Breast epithelium (tissue), 4 donors: ENCODE measurements around the gene KCND3. TPM values are rescaled to one million over a fixed set of nuclear protein-coding genes. Genes with fewer than 3 reads are reported as not detected.

Source experiments
- DNase-seq, 2 donors: peaks; one replicate each; pipeline ENCODE4 v3.0.0-alpha.2; 2019; ENCODE audit warnings: low spot score in 2 of 2
- H3K27ac ChIP-seq, 2 donors: fragments of 200-600 bp; sonication (generic) in 1 of 2; one replicate each; pipeline ENCODE4 v1.5.1; 2016 to 2019; ENCODE audit warnings: mild to moderate bottlenecking in 1 of 2
- H3K27me3 ChIP-seq, 2 donors: fragments of 200-600 bp; sonication (generic) in 1 of 2; one replicate each; pipeline versions ENCODE4 v1.5.1 to v1.6.0; 2017 to 2019; ENCODE audit warnings: control low read depth in 1 of 2, mild to moderate bottlenecking in 1 of 2
- H3K36me3 ChIP-seq: fragments of 200-600 bp; one replicate; pipeline ENCODE4 v1.5.1; 2019
- H3K4me1 ChIP-seq, 2 donors: fragments of 200-600 bp; sonication (generic); one replicate each; pipeline ENCODE4 v1.5.1; 2016 to 2019; ENCODE audit warnings: control low read depth in 1 of 2
- H3K4me3 ChIP-seq, 3 donors: fragments of 200-600 bp; sonication (generic); 1 replicate in 2 of 3; 2 replicates in 1 of 3; pipeline ENCODE4 v1.5.1; 2016 to 2019; ENCODE audit warnings: mild to moderate bottlenecking in 3 of 3, moderate library complexity in 2 of 3
- H3K9me3 ChIP-seq, 2 donors: fragments of 200-600 bp; sonication (generic) in 1 of 2; one replicate each; pipeline ENCODE4 v1.5.1; 2016 to 2019; ENCODE audit warnings: control low read depth in 1 of 2
- POLR2A ChIP-seq: fragments of 450-650 bp; IDR thresholded peaks from one replicate; pipeline ENCODE4 v1.6.1; 2016; ENCODE audit warnings: antibody characterized with exemption, mild to moderate bottlenecking, moderate library complexity
- POLR2AphosphoS5 ChIP-seq, 3 donors: sonication (generic); formaldehyde crosslinking; IDR thresholded peaks; one replicate each; pipeline ENCODE4 v1.6.1; 2017; ENCODE audit warnings: antibody characterized with exemption in 3 of 3
- intact Hi-C: fragments of 100-400 bp; cut with DNase I; formaldehyde crosslinking; loops from one replicate; pipeline ENCODE4 v1.15.1; 2023; ENCODE audit warnings: low total_unique reads
- total RNA-seq, 3 donors: library from RNA; depleted of rRNA; stranded (reverse); fragments of >200 nt; gene quantifications; one replicate each; pipeline ENCODE4 v1.1.0, GENCODE V29; 2016
- TF ChIP-seq, protein P1 (sequence below), 3 donors: fragments of 450-650 bp; IDR thresholded peaks; one replicate each; pipeline ENCODE4 v1.5.1; 2016 to 2017; ENCODE audit warnings: antibody characterized with exemption in 3 of 3, mild to moderate bottlenecking in 3 of 3, moderate library complexity in 3 of 3

Gene KCND3
- total RNA-seq, 3 donors from 2014 or later = 5.9 to 10.2 (median 6.7) TPM

DNA sequence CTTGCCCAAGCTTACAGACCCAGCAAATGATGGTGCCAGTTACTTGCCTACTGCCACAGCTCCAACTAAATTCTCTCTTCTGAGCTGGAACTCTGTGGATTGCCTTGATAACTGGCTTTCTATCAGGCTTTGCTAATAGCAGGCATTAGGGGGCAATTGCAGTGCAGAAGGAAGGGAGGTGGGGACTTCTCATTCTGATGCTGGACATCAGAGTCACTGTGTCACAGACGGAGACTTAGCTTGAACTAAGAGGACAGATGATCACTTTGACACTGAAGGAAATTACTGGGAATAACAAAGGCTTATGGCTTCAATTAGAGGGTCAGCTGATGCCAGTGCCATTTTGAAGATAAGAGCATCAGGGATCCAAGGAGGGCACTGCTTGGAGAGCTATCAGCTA is 119.3 kb downstream of the KCND3 start:
- no peak for TF ChIP-seq POLR2AphosphoS5 (IDR thresholded peaks at IDR 0.05)
- no peak for TF ChIP-seq POLR2A
- TF ChIP-seq, protein P1, sequence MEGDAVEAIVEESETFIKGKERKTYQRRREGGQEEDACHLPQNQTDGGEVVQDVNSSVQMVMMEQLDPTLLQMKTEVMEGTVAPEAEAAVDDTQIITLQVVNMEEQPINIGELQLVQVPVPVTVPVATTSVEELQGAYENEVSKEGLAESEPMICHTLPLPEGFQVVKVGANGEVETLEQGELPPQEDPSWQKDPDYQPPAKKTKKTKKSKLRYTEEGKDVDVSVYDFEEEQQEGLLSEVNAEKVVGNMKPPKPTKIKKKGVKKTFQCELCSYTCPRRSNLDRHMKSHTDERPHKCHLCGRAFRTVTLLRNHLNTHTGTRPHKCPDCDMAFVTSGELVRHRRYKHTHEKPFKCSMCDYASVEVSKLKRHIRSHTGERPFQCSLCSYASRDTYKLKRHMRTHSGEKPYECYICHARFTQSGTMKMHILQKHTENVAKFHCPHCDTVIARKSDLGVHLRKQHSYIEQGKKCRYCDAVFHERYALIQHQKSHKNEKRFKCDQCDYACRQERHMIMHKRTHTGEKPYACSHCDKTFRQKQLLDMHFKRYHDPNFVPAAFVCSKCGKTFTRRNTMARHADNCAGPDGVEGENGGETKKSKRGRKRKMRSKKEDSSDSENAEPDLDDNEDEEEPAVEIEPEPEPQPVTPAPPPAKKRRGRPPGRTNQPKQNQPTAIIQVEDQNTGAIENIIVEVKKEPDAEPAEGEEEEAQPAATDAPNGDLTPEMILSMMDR (IDR thresholded peaks at IDR 0.05) = no peak
- intact Hi-C loops = no loop called here
- no peaks in the 10 kb centered on the region for H3K27me3 ChIP-seq
- no peaks in the 10 kb centered on the region for H3K36me3 ChIP-seq
- H3K27ac ChIP-seq = no peak overlapping the region
- DNase-seq = no peak
- no peaks in the 10 kb centered on the region for H3K4me1 ChIP-seq
- no peak overlapping the region for H3K4me3 ChIP-seq
- H3K9me3 ChIP-seq = no peaks in the 10 kb centered on the region

DNA sequence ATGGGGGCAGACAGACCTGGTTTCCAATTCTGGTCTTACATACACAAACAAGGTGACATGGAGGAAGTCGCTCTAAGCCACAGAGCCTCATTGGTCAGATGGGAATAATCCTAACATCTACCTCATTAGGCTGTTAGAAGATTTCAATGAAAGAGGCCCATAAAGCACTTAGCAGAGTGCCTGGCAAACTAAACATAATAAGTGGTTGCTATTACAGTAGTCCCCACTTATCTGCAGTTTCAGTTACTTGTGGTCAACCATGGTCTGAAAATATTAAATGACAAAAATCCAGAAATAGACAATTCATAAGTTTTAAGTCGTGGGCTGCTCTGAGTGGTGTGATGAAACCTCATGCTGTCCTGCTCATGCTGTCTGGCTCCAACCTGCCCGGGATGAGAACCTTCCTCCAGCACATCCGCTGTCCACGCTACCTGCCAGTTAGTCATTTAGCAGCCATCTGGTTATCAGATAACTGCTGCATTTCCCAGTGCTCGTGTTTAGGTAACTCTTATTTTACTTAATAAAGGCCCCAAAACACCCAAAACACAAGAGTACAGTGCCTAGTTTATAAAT is 121.5 kb downstream of the KCND3 start:
- DNase-seq = no peak
- Histone ChIP-seq H3K9me3 (no peaks in the 10 kb centered on the region), H3K27ac (no peak overlapping the region), H3K4me3 (no peak overlapping the region), H3K27me3 (no peaks in the 10 kb centered on the region), H3K36me3 (no peaks in the 10 kb centered on the region), H3K4me1 (no peaks in the 10 kb centered on the region)
- TF ChIP-seq POLR2A (no peak), POLR2AphosphoS5 (IDR thresholded peaks at IDR 0.05) (no peak)
- TF ChIP-seq, protein P1 (IDR thresholded peaks at IDR 0.05) = no peak
- intact Hi-C loops = loop anchor here (5.0 kb wide), 1 partner anchor 574 kb away; no protein-coding TSS in a partner anchor

DNA sequence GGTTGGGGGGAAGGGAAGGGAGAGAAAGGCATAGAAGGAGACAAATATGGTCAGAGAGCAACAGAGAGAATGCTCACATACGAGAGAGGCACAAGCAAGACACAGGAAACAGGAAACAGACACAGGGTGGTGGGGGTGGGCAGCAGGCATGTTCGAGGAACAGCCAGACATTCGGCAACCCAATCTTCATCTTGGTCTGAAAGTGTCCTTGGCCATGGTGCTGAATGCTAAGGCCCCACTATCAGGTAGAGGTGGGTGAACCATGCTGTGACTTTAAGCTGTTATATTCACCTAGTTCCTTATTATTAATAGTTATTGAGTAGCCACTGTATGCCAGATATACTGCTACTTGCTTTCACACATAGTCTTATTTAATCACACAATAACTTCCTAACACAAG is 124.6 kb downstream of the KCND3 start:
- DNase-seq = no peak
- Histone ChIP-seq H3K27me3 (no peaks in the 10 kb centered on the region), H3K27ac (no peak overlapping the region), H3K9me3 (no peaks in the 10 kb centered on the region), H3K4me3 (no peak overlapping the region), H3K4me1 (no peaks in the 10 kb centered on the region), H3K36me3 (no peaks in the 10 kb centered on the region)
- intact Hi-C loops = loop anchor here (5.0 kb wide), 1 partner anchor 577 kb away; no protein-coding TSS in a partner anchor
- TF ChIP-seq POLR2AphosphoS5 (IDR thresholded peaks at IDR 0.05) (no peak), POLR2A (no peak)
- TF ChIP-seq, protein P1 (IDR thresholded peaks at IDR 0.05) = no peak

DNA sequence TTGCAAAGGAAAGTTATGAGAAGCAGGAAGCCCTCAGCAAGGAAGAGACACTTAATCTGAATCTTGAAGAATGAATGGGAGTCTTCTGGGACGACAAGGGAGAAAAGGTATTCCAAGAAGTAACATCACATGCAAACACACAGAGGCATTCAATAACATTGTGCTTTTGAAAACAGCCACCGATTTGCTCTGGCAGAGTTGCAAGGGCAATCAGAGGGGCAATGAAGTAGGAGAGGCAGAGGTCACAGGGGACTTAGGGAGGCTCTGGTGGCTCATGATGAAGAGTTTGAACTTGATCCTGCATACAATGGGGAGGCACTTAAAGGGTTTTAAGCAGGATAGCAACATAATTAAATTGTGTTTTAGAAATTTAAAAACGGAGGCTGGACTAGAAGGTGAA is 126.1 kb downstream of the KCND3 start:
- no peak overlapping the region for H3K4me3 ChIP-seq
- H3K27ac ChIP-seq = no peak overlapping the region
- no peaks in the 10 kb centered on the region for H3K9me3 ChIP-seq
- intact Hi-C loops = no loop called here
- H3K27me3 ChIP-seq = no peaks in the 10 kb centered on the region
- DNase-seq = no peak
- TF ChIP-seq, protein P1 (IDR thresholded peaks at IDR 0.05) = no peak
- TF ChIP-seq POLR2AphosphoS5 (IDR thresholded peaks at IDR 0.05) (no peak), POLR2A (no peak)
- no peaks in the 10 kb centered on the region for H3K4me1 ChIP-seq
- H3K36me3 ChIP-seq = no peaks in the 10 kb centered on the region

DNA sequence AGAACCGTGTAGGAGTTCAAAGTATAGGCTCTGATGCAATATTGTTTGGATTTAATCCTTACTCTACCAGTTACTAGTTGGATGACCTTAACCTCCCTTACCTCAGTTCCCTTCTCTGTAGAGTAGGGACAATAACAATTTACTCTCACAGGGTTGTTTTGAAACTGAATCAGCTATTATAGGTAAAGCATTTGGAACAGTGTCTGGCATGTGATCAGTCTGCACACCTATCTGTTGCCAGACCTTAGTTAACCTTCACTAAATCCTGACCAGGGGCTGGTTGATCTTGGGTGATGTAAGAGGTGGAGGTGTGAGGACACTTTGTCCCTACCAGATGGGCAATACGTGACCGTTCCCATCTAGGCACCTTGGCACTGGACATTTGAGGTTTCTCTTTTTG is 126.9 kb downstream of the KCND3 start:
- Histone ChIP-seq H3K9me3 (no peaks in the 10 kb centered on the region), H3K4me1 (no peaks in the 10 kb centered on the region), H3K27ac (no peak overlapping the region)

More for the DNA sequence above, 126.9 kb downstream of the KCND3 start:
- TF ChIP-seq POLR2AphosphoS5 (IDR thresholded peaks at IDR 0.05) = no peak
- TF ChIP-seq, protein P1 (IDR thresholded peaks at IDR 0.05) = no peak
- no peak for TF ChIP-seq POLR2A
- intact Hi-C loops = no loop called here
- H3K27me3 ChIP-seq = no peaks in the 10 kb centered on the region
- no peaks in the 10 kb centered on the region for H3K36me3 ChIP-seq
- no peak for DNase-seq
- no peak overlapping the region for H3K4me3 ChIP-seq
